ENCODE results near the gene DPM1. TPM values are rescaled to one million over a fixed set of nuclear protein-coding genes. Genes with fewer than 3 reads are reported as not detected.

The DPM1 gene
- total RNA-seq, 1 experiment from 2014 or later: 65.5 TPM

DNA sequence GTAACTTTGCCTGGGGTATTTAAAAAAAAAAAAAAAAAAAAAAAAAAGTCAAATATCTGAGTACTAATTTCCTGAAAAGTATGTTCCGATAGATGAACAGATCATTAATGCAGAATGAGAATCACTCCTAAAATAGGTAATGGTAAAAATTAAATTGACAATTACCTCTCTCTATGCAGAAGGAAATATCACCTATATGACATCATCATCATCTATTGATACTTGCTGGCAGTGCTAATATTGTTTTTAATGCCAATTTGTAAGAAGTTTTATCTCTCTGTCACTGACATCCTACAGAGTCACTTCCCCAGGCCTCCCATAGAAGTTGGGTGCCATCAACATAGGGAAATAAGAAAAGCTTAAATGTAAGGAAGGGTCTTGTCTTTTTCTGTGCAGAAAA, 57.0 kb downstream of the DPM1 start:
- no peaks in the 10 kb centered on the region for H3K4me1 ChIP-seq (ENCODE audit: control insufficient read depth in 1 of 2, insufficient read depth in 2 of 2, low read length in 2 of 2)
- no peak for ATAC-seq
- H3K9me2 ChIP-seq (ENCODE audit: insufficient read depth): no peaks in the 10 kb centered on the region
- no peaks in the 10 kb centered on the region for H3K9me3 ChIP-seq (ENCODE audit: control insufficient read depth in 1 of 2, insufficient read depth in 1 of 2, low read depth in 1 of 2, low read length in 2 of 2)
- CTCF ChIA-PET: no interaction called here
- TSS peak; percentile 3 for BruUV-seq (replicated peaks)
- RAD21 ChIA-PET (ENCODE audit: low non-redundant PET in 1 of 2, low total read pairs in 2 of 2, uncharacterized antibody in 2 of 2, unreplicated experiment in 2 of 2): interaction anchor here in 1 of 2 experiments (0.7 kb wide), 1 partner anchor 28 kb away, joined by 3 read pairs; no protein-coding TSS in a partner anchor
- H3K79me2 ChIP-seq (ENCODE audit: insufficient read depth, low read length): peaks cover 99% of the 10 kb centered on the region
- peaks cover 44% of the 10 kb centered on the region; the same call in 1 of the 2 replicates for H4K20me1 ChIP-seq (ENCODE audit: insufficient read depth)
- no peak overlapping the region for H3K27ac ChIP-seq (ENCODE audit: low read depth, low read length)
- H3K4me2 ChIP-seq (ENCODE audit: low read length): no peak overlapping the region
- intact Hi-C loops (cut with micrococcal nuclease): no loop called here
- peaks cover 30 to 52% of the 10 kb centered on the region in 2 experiments for H3K36me3 ChIP-seq (ENCODE audit: control insufficient read depth in 1 of 2, insufficient read depth in 2 of 2, low read length in 2 of 2)
- no peaks in the 10 kb centered on the region for H3K27me3 ChIP-seq (ENCODE audit: insufficient read depth, low read length)
- no peak overlapping the region for H3K9ac ChIP-seq (ENCODE audit: low read length)
- no peak overlapping the region for H3K4me3 ChIP-seq (replicated peaks in 1 of 2; ENCODE audit: low read depth in 1 of 2, low read length in 2 of 2)
- POLR2A ChIA-PET: no interaction called here
- TF ChIP-seq, protein P1, sequence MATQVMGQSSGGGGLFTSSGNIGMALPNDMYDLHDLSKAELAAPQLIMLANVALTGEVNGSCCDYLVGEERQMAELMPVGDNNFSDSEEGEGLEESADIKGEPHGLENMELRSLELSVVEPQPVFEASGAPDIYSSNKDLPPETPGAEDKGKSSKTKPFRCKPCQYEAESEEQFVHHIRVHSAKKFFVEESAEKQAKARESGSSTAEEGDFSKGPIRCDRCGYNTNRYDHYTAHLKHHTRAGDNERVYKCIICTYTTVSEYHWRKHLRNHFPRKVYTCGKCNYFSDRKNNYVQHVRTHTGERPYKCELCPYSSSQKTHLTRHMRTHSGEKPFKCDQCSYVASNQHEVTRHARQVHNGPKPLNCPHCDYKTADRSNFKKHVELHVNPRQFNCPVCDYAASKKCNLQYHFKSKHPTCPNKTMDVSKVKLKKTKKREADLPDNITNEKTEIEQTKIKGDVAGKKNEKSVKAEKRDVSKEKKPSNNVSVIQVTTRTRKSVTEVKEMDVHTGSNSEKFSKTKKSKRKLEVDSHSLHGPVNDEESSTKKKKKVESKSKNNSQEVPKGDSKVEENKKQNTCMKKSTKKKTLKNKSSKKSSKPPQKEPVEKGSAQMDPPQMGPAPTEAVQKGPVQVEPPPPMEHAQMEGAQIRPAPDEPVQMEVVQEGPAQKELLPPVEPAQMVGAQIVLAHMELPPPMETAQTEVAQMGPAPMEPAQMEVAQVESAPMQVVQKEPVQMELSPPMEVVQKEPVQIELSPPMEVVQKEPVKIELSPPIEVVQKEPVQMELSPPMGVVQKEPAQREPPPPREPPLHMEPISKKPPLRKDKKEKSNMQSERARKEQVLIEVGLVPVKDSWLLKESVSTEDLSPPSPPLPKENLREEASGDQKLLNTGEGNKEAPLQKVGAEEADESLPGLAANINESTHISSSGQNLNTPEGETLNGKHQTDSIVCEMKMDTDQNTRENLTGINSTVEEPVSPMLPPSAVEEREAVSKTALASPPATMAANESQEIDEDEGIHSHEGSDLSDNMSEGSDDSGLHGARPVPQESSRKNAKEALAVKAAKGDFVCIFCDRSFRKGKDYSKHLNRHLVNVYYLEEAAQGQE (IDR thresholded peaks at IDR 0.05; ENCODE audit: low read depth): no peak
- TF ChIP-seq EZH2 (IDR thresholded peaks at IDR 0.05) (no peak), SP1 (IDR thresholded peaks at IDR 0.05; ENCODE audit: low read depth) (no peak), RAD21 (IDR thresholded peaks at IDR 0.05; ENCODE audit: low read depth) (no peak), ZFX (IDR thresholded peaks at IDR 0.05) (no peak), TCF7L2 (IDR thresholded peaks at IDR 0.05; ENCODE audit: borderline replicate concordance, extremely low read depth, insufficient read depth, insufficient read length) (no peak), ELF1 (IDR thresholded peaks at IDR 0.05; ENCODE audit: borderline replicate concordance, low read depth) (no peak)
- TF ChIP-seq, protein P2, sequence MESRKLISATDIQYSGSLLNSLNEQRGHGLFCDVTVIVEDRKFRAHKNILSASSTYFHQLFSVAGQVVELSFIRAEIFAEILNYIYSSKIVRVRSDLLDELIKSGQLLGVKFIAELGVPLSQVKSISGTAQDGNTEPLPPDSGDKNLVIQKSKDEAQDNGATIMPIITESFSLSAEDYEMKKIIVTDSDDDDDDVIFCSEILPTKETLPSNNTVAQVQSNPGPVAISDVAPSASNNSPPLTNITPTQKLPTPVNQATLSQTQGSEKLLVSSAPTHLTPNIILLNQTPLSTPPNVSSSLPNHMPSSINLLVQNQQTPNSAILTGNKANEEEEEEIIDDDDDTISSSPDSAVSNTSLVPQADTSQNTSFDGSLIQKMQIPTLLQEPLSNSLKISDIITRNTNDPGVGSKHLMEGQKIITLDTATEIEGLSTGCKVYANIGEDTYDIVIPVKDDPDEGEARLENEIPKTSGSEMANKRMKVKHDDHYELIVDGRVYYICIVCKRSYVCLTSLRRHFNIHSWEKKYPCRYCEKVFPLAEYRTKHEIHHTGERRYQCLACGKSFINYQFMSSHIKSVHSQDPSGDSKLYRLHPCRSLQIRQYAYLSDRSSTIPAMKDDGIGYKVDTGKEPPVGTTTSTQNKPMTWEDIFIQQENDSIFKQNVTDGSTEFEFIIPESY (IDR thresholded peaks at IDR 0.05; ENCODE audit: extremely low read depth, insufficient replicate concordance, low read length): no peak
- TF ChIP-seq, protein P3, sequence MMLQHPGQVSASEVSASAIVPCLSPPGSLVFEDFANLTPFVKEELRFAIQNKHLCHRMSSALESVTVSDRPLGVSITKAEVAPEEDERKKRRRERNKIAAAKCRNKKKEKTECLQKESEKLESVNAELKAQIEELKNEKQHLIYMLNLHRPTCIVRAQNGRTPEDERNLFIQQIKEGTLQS (IDR thresholded peaks at IDR 0.05): no peak
- H2AFZ ChIP-seq (ENCODE audit: low read depth, low read length, poor library complexity, severe bottlenecking): no peak overlapping the region
- no peak for DNase-seq (ENCODE audit: low read depth, low spot score)

All from HCT116 (cell line).